Measurements from ENCODE around the gene SLC7A5. TPM values are rescaled to one million over a fixed set of nuclear protein-coding genes. Genes with fewer than 3 reads are reported as not detected.

SLC7A5 gene
- total and polyA plus RNA-seq, 2 of the 13 experiments (the other 11 are each of a cell fraction or from before 2014, with no cell fraction given): 79.6 to 155 TPM

GRCh38 chr16:87842209-87842869 lies 27.0 kb downstream of the SLC7A5 start (continued):
- TF ChIP-seq BCL3 (CRISPR knock-in tag; IDR thresholded peaks at IDR 0.05): no peak; the same call in 1 of the 2 replicates
- TF ChIP-seq ZIK1 (CRISPR knock-in tag; IDR thresholded peaks at IDR 0.05; ENCODE audit: borderline replicate concordance, low read depth): no peak
- TF ChIP-seq ZNF619 (CRISPR knock-in tag; IDR thresholded peaks at IDR 0.05): peak; percentile 79; the same call in 1 of the 2 replicates
- no peak; the same call in 1 of the 2 replicates for TF ChIP-seq ZBTB42 (CRISPR knock-in tag; IDR thresholded peaks at IDR 0.05)
- TF ChIP-seq ZNF318 (CRISPR knock-in tag; IDR thresholded peaks at IDR 0.05): no peak
- no peak for TF ChIP-seq MLLT10 (CRISPR knock-in tag; IDR thresholded peaks at IDR 0.05)
- no peak for TF ChIP-seq THAP7 (CRISPR knock-in tag; IDR thresholded peaks at IDR 0.05)
- TF ChIP-seq ZNF567 (CRISPR knock-in tag; IDR thresholded peaks at IDR 0.05; ENCODE audit: borderline replicate concordance): no peak
- TF ChIP-seq E2F2 (CRISPR knock-in tag; IDR thresholded peaks at IDR 0.05; ENCODE audit: borderline replicate concordance): 0 out of 2 replicates have a peak, but pooled peaks have one; percentile 54
- TF ChIP-seq REPIN1 (CRISPR knock-in tag; IDR thresholded peaks at IDR 0.05; ENCODE audit: borderline replicate concordance, low read depth): peak; percentile 67; the same call in 1 of the 2 replicates
- no peak for TF ChIP-seq ZNF17 (CRISPR knock-in tag; IDR thresholded peaks at IDR 0.05)
- no peak; the same call in 1 of the 2 replicates for TF ChIP-seq NFE2L1 (CRISPR knock-in tag; IDR thresholded peaks at IDR 0.05; ENCODE audit: borderline replicate concordance)
- no peak for TF ChIP-seq BCLAF1 (IDR thresholded peaks at IDR 0.05)
- no peak for TF ChIP-seq ZMYM4 (CRISPR knock-in tag; IDR thresholded peaks at IDR 0.05)
